Right ventricle myocardium inferior (tissue), 1 donor: ENCODE results near the gene DENND5B. TPM values are rescaled to one million over a fixed set of nuclear protein-coding genes. Genes with fewer than 3 reads are reported as not detected.
"Not testable (repeated sequence)": the region's sequence is repeated elsewhere in the genome, so short reads cannot be mapped to it uniquely, and the experiment has no call there.

Experiments
- ATAC-seq: fragments of 200-7000 bp; cut with Tn5 transposase; one replicate; pipeline ENCODE4 v1.9.1; 2020; ENCODE audit warnings: mild to moderate bottlenecking, moderate library complexity
- DNase-seq: peaks from one replicate; pipeline ENCODE4 v3.0.0; 2021; ENCODE audit errors: missing footprints
- intact Hi-C: fragments of 100-400 bp; cut with DNase I; formaldehyde crosslinking; loops from one replicate; pipeline ENCODE4 v1.11.0; 2022
- long read RNA-seq: library from polyadenylated mRNA; unstranded; transcript quantifications from one replicate; pipeline ENCODE4 v2.0.0, GENCODE V29; 2021
- total RNA-seq: library from RNA; stranded (reverse); fragmentation: NEBNext Ultra II Directional; extraction: Animal tissue kit (Norgen Biotek cat#: 25700); gene quantifications from one replicate; pipeline ENCODE4 v1.2.1, GENCODE V29; 2021
- donor health status: DM: no; HTN: yes; CAD: no; lungs with severe emphysema.

Gene DENND5B
- total RNA-seq: 37.1 TPM
- long read RNA-seq, full-length matches to known transcripts: 1 of 15 reads
- long read RNA-seq, partial matches to known transcripts: 2 of 15 reads
- long read RNA-seq, other reads (novel, unspliced or antisense): 12 of 15 reads

DNA sequence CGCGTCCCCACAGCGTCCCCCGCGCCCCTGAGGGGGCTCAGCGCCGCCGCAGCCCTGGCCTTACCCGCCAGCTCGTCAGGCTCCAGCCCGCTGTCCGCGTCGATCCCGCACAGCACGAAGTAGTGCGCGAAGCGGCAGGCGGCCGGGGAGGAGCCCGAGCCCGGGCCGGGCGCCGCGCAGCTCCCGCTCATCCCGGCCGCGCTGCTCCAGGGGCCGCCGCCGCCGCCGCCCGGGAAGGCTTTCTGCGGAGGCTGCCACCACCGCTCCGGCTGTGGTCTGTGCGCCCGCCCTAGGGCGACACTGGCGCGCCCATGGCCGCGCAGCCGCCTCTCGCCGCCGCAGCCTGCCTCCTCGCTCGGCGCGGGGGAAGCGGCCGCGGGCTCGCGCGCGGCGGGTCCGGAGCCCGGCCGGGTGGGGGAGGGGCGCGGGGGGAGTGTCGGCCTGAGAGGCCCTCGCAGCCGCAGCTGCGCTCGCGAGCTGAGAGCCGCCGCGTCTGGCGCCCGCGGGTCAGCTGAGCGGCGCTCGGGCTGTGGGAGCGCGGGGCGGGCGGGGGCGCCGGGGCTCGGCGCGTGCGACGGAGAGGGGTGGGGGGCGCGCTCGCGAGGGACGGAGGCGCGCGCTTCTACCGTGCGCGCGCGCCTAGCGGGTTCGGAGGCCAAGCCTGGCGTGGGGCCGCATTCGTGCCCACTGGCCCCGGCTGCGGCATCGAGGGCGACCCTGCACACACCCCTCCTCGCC, at the start of gene DENND5B:
DENND5B (minus strand) TSS at position 495 of the 738 bp plus-strand sequence; CDS start at position 191, 304 bp downstream.
- ATAC-seq (peak; percentile 89), DNase-seq (peak; percentile 86)
- intact Hi-C loops: loop anchor here (5.0 kb wide), 1 partner anchor 41 kb away; no protein-coding TSS in a partner anchor

DNA sequence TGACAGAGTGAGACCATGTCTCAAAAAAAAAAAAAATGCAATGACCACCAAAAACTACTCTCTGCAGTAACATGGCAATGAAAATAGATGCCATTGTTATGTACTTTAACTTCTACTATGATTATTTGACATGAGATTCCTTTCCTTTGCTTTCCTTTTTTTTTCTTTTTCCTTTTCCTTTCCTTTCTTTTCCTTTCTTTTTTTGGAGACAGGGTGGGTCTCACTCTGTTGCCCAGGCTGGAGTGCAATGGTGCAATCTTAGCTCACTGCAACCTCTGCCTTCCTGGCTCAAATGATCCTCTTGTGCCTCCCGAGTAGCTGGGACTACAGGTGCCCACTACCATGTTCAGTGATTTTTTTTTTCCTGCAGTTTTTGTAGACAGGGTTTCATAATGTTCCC, 43.7 kb upstream of the DENND5B start:
- ATAC-seq (no peak), DNase-seq (no peak)
- intact Hi-C loops: loop anchor here (5.0 kb wide), 1 partner anchor 42 kb away; the partner anchor contains the start of gene DENND5B

DNA sequence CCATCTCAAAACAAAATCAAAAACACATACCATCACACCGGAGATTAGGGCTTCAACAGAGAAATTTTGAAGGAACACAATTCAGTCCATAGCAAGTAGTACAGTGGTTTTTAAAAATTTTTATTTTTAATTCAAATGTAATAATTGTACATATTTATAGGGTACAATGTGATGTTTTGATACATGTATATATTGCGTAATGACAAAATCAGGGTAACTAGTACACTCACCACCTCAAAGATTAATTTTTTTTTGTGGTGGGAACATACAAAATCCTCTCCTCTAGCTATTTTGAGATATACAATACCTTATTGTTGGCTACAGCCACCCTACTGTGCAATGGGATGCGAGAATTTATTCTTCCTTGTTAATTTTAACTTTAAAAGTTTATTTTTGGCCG, 42.5 kb upstream of the DENND5B start:
- ATAC-seq (no peak), DNase-seq (no peak)
- intact Hi-C loops: loop anchor here (5.0 kb wide), 1 partner anchor 41 kb away; the partner anchor contains the start of gene DENND5B

DNA sequence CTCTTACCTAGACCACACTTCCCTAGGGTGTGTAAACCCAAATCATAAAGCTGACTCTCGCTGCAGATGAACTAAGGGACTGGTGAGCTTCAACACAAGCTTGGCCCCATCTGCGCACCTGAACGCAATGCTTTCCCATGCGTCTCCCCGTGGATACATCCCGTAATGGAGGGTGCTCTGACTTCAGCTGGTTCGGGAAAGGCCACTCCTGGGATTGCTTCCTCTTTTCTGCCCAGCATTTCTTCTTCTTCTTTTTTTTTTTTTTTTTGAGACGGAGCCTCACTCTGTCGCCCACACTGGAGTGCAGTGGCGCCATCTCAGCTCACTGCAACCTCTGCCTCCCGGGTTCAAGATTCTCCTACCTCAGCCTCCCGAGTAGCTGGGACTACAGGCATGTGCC, 40.9 kb upstream of the DENND5B start:
- no peak for DNase-seq
- no peak for ATAC-seq
- intact Hi-C loops: loop anchor here (5.0 kb wide), 1 partner anchor 40 kb away; the partner anchor contains the start of gene DENND5B

DNA sequence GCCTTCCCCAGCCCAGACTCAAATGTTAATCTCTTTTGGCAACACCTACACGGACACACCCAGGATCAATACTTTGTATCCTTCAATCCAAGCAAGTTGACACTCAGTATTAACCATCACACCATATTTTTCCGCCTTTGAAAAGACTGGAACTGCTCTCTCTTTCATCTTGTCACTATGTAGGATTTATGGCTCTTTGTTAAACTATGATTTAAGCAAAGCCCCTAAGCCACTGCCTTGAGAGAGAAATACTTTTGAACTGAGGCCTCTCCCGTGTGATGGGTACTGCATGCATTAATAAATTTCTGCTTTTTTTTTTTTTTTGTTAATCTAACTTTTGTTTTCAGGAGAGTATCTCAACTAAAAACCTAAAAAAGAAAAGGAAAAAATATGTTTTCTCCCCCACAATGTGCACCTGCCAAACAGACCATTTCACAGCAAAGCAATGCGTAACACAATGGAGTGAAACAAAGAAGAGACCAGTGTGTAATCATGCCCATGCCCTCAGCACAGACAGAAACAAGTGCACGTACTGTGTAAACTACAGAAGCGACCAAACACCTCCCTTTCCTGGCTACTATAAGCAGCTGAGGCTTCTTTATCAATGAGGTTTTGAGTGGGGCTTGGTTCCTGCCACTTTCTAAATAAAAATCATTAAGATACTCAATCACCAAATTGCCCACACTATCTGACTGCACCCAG, 40.2 kb upstream of the DENND5B start:
- ATAC-seq (no peak), DNase-seq (no peak)
- intact Hi-C loops: loop anchor here (5.0 kb wide), 1 partner anchor 39 kb away; the partner anchor contains the start of gene DENND5B

DNA sequence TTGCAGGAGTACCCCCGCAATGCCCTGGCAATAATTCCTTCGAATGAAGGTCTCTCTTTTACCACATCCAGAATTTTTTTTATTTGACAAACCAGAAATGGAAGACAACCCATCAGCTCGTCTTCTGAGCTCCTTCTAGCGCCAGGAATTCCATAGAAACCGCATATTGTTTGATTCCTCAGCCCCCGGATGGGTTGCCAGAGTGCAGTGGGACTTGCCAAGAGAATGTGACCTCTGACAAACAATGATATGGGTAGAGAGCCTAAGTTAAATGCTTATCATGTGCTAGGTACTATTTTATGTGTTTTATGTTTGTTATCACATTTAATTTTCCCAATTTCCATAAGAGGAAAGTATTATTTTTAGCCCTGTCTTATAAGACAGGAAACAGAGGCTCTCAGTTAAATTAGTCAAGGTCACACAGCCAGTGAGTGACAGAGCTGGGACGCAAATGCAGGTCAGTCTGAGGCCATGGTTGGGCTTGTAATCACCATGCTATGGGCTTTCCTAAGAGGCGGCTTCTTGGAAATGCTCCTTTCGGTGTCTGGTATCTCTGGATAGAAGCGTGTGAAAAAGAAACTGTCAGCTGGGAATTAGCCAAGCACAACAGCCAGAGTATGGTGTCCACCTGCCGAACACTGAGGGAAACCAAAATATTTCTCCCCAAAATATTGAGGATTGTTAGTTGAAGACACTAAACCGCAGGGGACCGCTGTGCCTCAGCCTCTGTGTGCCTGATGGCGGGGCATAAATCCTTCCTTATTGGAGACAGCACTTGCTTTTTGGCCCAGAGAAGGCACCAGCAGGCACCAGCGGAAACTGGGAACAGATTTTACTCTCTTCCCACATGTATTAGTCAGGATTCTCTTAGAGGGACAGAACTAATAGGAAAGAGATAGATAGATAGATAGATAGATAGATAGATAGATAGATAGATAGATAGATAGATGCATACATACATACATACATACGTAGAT, 39.1 kb upstream of the DENND5B start:
- intact Hi-C loops: loop anchor here (5.0 kb wide), 1 partner anchor 38 kb away; the partner anchor contains the start of gene DENND5B
- DNase-seq: no peak
- peak; percentile 94 for ATAC-seq

DNA sequence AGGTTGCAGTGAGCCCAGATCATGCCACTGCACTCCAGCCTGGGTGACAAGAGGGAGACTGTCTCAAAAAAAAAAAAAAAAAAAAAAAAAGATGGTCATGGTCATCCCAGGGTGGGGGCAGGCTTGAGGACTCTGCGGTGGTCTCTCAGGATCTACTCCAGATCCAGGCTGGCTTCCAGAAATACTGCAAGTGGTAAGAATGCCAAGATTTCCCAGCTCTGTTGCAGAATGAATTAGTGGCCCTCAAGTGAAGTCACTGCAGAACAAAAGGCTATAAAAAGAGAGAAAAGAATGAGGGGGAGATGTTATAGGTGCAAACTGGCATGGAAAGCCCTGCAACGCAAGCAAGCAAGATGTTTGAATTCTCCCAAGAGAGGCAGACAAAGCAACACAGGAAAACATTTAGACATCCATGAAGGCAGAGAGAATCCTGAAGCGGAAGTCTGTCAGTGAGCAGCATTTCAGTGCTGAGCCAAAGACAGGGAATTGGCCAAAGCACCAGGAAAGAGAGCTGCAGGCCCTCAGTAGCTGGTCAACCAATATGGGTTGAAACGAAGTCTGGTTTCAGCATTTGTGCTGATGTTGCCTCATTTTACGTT, 36.6 kb upstream of the DENND5B start:
- no peak for DNase-seq
- intact Hi-C loops: no loop called here
- no peak for ATAC-seq

DNA sequence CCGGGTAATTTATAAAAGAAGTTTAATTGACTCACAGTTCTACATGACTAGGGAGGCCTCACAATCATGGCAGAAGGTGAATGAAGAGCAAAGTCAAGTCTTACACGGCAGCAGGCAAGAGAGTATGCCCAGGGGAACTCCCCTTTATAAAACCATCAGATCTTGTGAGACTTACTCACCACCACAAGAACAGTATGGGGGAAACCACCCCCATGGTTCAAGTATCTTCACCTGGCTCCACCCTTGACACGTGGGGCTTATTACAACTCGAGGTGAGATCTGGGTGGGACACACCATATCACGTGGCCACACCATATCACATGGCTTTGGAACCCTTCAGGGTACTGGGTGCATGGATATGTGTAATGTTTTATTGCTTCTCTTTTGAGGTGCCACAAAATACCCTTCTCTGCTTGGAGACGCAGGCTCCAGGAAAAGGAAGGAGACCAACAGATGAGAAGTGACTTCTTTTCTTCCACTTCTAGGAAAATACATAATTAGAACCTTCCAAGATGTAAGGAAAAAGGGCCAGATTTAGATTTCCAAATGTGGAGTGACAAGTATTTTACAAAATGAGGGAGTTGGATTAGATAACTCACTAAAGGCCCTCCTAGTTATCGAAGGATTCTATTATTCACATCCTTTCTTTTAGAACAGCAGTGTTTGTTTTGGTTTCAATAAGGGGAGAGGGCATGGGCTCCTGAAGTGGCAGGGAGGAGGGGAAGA, 35.5 kb upstream of the DENND5B start:
- intact Hi-C loops: no loop called here
- DNase-seq (no peak), ATAC-seq (no peak)

DNA sequence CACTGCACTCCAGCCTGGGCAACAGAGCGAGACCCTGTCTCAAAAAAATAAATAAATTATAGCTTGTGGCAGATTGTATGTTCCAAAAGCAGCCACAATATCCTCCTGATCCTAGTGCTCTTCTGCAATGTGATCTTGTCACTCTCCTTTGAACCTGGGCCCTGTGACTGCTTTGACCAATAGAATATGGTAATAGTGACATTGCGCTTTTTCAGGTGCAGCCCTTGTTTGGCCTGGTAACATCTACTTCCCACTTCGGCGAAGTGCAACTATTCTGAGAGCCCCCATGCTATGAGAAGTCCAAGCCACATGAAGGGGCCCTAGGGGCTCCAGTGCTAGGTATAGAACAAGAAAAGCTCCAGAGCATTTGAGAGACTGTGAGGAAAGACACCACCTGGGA, 31.1 kb upstream of the DENND5B start:
- DNase-seq: no peak
- intact Hi-C loops: no loop called here
- ATAC-seq: no peak

DNA sequence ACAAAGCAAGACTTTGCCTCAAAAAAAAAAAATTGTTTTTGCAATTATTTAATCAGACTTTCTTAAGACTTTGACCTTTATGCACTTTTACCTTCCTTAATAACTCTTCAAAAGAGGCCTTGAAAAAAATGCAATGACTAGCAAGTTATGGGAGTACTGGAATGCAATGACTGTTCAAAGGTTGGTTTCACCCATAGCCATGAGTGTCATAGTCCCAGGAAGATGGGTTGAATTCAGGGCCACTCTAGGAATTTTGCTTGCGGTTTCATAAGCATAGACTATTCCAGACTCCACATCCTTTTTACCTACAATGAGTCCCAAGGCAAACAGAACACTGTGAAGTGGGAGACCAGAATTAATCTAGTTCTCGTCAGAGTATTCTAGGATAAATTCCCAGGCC, 29.4 kb upstream of the DENND5B start:
- intact Hi-C loops: no loop called here
- no peak for ATAC-seq
- DNase-seq: no peak

DNA sequence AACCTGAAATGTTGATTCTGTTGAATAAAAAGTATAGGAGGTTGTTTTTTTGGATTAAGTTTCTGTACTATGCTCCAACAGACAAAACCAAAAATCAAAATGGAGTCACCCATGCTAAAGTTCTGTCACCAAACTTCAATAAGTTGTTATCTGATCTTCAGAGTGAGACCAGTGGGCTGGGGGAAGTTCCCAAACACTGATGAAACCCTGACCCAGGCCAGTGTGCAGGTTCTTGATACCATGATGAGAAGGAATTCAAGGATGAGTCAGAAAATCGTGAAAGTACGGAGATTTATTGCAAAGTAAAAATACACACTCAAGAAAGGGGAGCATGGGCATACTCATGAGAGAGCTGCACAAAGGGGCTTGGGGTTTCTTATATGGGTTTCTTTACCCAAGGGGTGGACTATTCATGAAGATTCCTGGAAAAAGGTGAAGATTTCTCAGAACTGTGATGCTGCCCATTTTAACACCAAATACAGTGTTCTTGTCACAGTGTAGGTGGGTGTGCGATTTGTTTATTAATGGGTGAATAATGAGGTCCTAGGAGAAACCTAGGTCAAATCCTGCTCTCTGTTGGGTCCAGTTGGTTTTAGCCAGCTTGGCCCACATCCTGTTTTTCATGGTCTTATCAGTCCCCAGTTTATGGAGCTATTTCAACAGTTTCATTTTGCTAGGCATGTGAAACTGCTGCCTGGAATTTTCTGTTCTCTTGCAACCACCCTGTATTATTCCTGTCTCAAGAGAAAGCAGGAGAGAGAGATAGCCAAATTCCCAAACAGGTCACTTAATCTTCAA, 27.5 kb upstream of the DENND5B start:
- intact Hi-C loops: no loop called here
- DNase-seq (no peak), ATAC-seq (no peak)

DNA sequence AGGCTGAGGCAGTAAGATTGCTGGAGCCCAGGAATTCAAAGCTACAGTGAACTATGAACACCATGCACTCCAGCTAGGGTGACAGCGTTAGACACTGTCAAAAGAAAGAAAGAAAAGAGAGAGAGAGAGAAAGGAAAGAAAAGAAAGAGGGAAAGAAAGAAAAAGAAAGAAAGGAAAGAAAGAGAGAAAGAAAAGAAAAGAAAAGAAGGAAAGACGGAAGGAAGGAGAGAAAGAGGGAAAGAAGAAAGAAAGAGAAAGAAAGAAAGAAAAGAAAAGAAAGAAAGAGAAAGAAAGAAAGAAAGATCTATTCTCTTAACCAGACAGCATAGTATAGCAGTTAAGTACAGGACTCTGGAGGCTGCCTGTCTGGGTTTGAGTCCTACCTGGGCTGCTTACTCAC, 21.9 kb upstream of the DENND5B start:
- intact Hi-C loops: no loop called here
- DNase-seq: no peak
- no peak for ATAC-seq

DNA sequence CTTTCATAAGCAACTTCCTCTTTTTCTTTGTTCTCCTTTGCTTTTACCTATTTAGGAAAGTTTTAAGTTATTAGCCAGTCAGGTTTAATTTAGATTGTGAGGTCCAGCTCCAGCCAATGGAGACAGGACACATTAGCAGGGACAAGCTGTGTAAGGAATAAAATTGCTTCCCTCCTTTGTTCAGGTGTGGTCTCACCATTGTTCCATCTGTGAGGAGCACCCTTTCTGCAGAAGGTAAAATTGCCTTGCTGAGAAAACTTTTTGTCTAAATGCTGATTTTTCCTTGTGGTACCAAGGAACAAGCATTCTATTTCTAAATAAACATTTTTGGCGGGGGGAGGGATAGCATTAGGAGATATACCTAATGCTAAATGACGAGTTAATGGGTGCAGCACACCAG, 17.4 kb upstream of the DENND5B start:
- ATAC-seq, DNase-seq, intact Hi-C loops: not testable (repeated sequence)

DNA sequence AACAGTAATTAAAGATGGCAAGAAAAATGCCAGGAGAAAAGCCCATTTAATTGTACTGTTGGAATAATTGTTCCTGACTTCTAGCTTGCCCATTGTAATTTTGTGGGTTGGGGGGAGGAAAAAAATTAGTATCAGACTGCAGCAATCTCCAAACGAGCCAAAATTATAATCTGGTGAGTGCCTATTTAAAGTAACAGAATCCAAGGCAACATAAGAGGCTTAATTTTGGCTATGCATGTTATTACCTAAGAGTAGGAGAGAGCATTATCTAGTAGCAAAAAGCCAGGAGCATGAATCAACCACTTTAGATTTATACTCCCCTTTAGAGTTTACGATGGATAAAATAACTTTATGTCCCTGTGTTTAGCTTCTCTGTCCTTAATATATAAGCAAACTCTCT, 14.6 kb upstream of the DENND5B start:
- intact Hi-C loops: no loop called here
- no peak for ATAC-seq
- no peak for DNase-seq

DNA sequence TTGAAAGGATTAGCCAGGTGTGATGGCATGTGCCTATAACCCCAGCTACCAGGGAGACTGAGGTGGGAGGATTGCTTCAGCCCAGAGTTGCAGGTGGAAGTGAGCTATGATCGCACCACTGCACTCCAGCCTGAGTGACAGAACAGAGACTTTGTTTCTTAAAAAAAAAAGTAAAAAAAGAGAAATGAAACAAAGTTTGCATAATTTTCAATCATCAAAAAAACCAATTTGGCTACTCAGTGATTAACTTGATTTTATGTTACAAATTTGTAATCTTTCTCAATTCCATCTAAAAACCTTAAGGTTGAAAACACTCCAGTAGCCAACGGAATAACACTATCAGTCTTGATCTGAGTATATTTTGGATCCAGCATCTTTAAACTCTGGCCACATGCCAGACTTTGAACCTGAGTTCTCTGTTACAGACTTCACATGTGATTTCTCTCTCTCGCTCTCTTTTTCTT, 12.6 kb upstream of the DENND5B start:
- DNase-seq (no peak), ATAC-seq (no peak)
- intact Hi-C loops: no loop called here

DNA sequence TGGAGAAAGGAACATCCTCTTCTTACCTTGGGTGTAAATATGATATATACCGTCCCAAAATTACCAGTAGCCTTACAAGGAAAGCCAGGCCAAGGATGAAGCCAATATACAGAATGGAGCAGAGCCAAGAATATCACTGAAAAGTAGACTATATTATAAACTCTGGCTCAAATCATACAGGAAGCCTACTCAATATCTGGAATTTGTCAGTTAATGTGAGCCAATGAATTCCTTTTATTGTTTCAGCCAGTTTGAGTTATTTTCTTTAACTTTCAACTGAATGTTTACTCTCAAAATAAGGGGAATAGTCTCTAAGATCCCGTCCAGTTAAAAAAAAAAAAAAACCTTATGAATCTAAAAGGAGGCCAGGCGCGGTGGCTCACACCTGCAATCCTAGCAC, 9.8 kb upstream of the DENND5B start:
- intact Hi-C loops: no loop called here
- no peak for DNase-seq
- ATAC-seq: no peak

DNA sequence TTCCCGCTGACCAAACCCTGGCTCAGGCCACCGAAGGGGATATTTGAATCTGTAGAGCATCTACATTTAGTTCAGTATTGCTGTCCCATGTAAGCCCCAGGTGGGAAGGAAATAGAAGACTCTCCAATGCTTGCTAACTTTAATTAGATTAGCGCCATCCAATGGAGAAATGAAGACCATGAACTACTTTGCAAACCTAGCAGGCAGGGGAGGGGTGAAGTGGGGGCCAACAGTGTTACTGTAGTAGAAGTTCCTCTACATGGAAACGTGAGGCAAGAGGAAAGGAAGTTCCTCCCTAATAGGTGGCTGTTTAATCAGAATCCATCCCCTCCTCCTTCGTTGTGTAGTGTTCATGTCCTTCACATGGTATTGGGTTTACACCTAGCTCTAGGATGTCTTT, 9.3 kb upstream of the DENND5B start:
- DNase-seq (no peak), ATAC-seq (no peak)
- intact Hi-C loops: no loop called here
